RKO (cell line): ENCODE data around the gene TXNDC5.
"Not testable (repeated sequence)": the region's sequence is repeated elsewhere in the genome, so short reads cannot be mapped to it uniquely, and the experiment has no call there.

Experiments used
- DNase-seq: peaks from one replicate; pipeline ENCODE4 v3.0.0-alpha.2; 2016; ENCODE audit warnings: low spot score

Gene TXNDC5

GRCh38 chr6:7895125-7895423, 15.5 kb downstream of the TXNDC5 start:
- no peak for DNase-seq

GRCh38 chr6:7894262-7895124, 16.1 kb downstream of the TXNDC5 start:
- no peak for DNase-seq

- DNase-seq = no peak
Observed at GRCh38 chr6:7893342-7893741, 17.2 kb downstream of the TXNDC5 start.

GRCh38 chr6:7892367-7892766, 18.2 kb downstream of the TXNDC5 start:
- DNase-seq = not testable (repeated sequence)

GRCh38 chr6:7891078-7891872, 19.3 kb downstream of the TXNDC5 start:
- no peak for DNase-seq

GRCh38 chr6:7888587-7889357, 21.8 kb downstream of the TXNDC5 start:
- no peak for DNase-seq

GRCh38 chr6:7887278-7887991, 23.2 kb downstream of the TXNDC5 start:
- DNase-seq = no peak

GRCh38 chr6:7886132-7886531, 24.5 kb downstream of the TXNDC5 start:
- DNase-seq = no peak

- no peak for DNase-seq
Observed at GRCh38 chr6:7883381-7883780, 27.2 kb downstream of the TXNDC5 start.

GRCh38 chr6:7882505-7883257, 27.9 kb downstream of the TXNDC5 start:
- no peak for DNase-seq

GRCh38 chr6:7881765-7882500, 28.7 kb downstream of the TXNDC5 start:
- DNase-seq = peak; percentile 9

- DNase-seq = no peak
Observed at GRCh38 chr6:7880718-7881107, 29.9 kb downstream of the TXNDC5 start.

- no peak for DNase-seq
Observed at GRCh38 chr6:7879980-7880717, 30.4 kb downstream of the TXNDC5 start.

- DNase-seq = no peak
Observed at GRCh38 chr6:7879579-7879978, 31.0 kb downstream of the TXNDC5 start.

GRCh38 chr6:7879043-7879442, 31.5 kb downstream of the TXNDC5 start:
- DNase-seq = no peak

- DNase-seq = no peak
Observed at GRCh38 chr6:7878401-7878964, 32.1 kb downstream of the TXNDC5 start.

- no peak for DNase-seq
Observed at GRCh38 chr6:7868926-7869325, 41.7 kb downstream of the TXNDC5 start.

GRCh38 chr6:7866526-7866925, 44.1 kb downstream of the TXNDC5 start:
- no peak for DNase-seq

GRCh38 chr6:7865781-7866180, 44.8 kb downstream of the TXNDC5 start:
- no peak for DNase-seq

GRCh38 chr6:7859591-7859990, 51.0 kb downstream of the TXNDC5 start:
- DNase-seq = no peak
